Ishikawa (cell line): ENCODE data around the gene PSME2.

Experiments used
- CEBPB ChIP-seq: IDR thresholded peaks from 2 replicates; pipeline ENCODE4 v1.6.1; 2012
- EP300 ChIP-seq: IDR thresholded peaks from 2 replicates; pipeline ENCODE4 v1.6.1; 2012; ENCODE audit warnings: borderline replicate concordance
- FOXM1 ChIP-seq: IDR thresholded peaks from 2 replicates; pipeline ENCODE4 v1.6.1; 2012; ENCODE audit warnings: low read depth, borderline replicate concordance
- TAF1 ChIP-seq: IDR thresholded peaks from 2 replicates; pipeline ENCODE4 v1.6.1; 2012; ENCODE audit warnings: low read depth, mild to moderate bottlenecking
- TF ChIP-seq, protein P1 (sequence below): IDR thresholded peaks from 2 replicates; pipeline ENCODE4 v1.6.1; 2012
- TF ChIP-seq, protein P2 (sequence below): IDR thresholded peaks from 2 replicates; pipeline ENCODE4 v1.6.1; 2012; ENCODE audit warnings: low read depth, mild to moderate bottlenecking

DNA sequence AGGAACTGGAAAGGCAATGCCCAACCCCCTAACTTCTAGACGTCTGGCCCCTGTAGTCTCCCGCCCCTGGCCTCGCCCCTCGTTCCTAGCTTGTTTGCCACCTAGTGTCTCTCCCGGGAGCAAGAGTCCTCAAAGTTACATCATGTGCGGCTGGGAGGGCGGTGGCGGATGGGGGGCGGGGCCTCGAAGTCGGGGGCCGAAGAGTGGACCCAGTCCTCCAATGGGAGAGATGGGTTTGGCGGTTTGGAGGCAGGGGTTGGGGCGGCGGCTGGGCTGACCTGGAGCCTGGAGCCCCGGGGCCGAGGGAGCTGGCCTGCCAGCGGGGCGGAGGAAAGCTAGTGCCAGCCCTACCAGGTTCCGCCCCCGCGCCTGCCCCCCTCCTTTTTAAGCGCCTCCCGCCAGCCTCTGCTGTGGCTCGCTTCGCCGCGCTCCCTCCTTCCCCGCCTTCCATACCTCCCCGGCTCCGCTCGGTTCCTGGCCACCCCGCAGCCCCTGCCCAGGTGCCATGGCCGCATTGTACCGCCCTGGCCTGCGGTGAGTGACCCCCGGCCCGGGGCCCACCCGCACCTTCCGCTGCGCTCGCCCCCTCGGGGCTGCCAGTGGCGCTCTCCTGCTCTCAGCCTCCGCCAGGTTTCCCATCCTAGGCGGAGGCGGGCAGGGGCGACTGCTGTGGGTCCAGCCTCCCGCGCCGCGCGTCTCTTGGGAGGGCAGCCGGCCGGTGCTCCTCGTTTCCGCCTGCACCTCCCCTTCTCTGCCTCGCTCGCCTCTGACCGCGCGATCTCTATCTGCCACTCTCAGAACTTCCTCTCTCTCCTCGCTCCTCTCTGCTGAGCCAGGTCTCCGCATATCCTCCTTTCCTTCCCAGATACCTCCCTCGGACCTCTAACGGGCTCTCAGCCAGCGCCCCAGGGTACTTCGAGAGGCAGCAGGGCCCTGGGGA, 52.2 kb downstream of the PSME2 start, which contains the start of gene PCK2:
- TF ChIP-seq CEBPB (peak; percentile 45; the same call in 1 of the 2 replicates), FOXM1 (no peak), TAF1 (peak; percentile 94), EP300 (no peak)
- TF ChIP-seq, protein P1, sequence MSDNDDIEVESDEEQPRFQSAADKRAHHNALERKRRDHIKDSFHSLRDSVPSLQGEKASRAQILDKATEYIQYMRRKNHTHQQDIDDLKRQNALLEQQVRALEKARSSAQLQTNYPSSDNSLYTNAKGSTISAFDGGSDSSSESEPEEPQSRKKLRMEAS: peak; percentile 80
- TF ChIP-seq, protein P2, sequence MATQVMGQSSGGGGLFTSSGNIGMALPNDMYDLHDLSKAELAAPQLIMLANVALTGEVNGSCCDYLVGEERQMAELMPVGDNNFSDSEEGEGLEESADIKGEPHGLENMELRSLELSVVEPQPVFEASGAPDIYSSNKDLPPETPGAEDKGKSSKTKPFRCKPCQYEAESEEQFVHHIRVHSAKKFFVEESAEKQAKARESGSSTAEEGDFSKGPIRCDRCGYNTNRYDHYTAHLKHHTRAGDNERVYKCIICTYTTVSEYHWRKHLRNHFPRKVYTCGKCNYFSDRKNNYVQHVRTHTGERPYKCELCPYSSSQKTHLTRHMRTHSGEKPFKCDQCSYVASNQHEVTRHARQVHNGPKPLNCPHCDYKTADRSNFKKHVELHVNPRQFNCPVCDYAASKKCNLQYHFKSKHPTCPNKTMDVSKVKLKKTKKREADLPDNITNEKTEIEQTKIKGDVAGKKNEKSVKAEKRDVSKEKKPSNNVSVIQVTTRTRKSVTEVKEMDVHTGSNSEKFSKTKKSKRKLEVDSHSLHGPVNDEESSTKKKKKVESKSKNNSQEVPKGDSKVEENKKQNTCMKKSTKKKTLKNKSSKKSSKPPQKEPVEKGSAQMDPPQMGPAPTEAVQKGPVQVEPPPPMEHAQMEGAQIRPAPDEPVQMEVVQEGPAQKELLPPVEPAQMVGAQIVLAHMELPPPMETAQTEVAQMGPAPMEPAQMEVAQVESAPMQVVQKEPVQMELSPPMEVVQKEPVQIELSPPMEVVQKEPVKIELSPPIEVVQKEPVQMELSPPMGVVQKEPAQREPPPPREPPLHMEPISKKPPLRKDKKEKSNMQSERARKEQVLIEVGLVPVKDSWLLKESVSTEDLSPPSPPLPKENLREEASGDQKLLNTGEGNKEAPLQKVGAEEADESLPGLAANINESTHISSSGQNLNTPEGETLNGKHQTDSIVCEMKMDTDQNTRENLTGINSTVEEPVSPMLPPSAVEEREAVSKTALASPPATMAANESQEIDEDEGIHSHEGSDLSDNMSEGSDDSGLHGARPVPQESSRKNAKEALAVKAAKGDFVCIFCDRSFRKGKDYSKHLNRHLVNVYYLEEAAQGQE: no peak
